HCT116 (cell line): ENCODE data around the gene TMEM178B. TPM values are rescaled to one million over a fixed set of nuclear protein-coding genes. Genes with fewer than 3 reads are reported as not detected.

Experiments
- ATAC-seq: fragments of 200-7000 bp; cut with Tn5 transposase; 2 replicates; pipeline ENCODE4 v1.9.1; 2020; ENCODE audit warnings: mild to moderate bottlenecking, moderate library complexity
- BruUV-seq: library from RNA; stranded (reverse); fragments of 400-500 nt; replicated peaks from 2 replicates; lab custom pipeline; 2021; lab: Mats Ljungman, UMichigan
- CTCF ChIA-PET: fragments of 300-600 bp; sonication (Branson Sonifier 250); formaldehyde crosslinking; loops from one replicate; lab custom pipeline; 2021; ENCODE audit warnings: antibody characterized with exemption; lab: Charles Lee
- POLR2A ChIA-PET: fragments of 300-600, 350-600 bp; sonication (Branson Sonifier 250); formaldehyde crosslinking; loops from one replicate; lab custom pipeline; 2021; ENCODE audit warnings: antibody characterized with exemption; lab: Charles Lee
- RAD21 ChIA-PET, 2 experiments: fragments of 300-600 bp; sonication (Branson Sonifier 250); formaldehyde crosslinking; loops; one replicate each; lab custom pipeline; 2023; ENCODE audit warnings: low total read pairs in 2 of 2; ENCODE audit not compliant: uncharacterized antibody in 2 of 2, unreplicated experiment in 2 of 2, low non-redundant PET in 1 of 2; lab: Charles Lee
- DNase-seq: peaks from one replicate; pipeline ENCODE4 v3.0.0-alpha.2; 2010; ENCODE audit warnings: low read depth, low spot score
- H2AFZ ChIP-seq: fragments of 200-600 bp; shearing (Covaris generic), sonication (generic); 2 replicates; pipeline ENCODE4 v1.6.1; 2017; ENCODE audit warnings: low read depth, mixed run types, mixed read lengths, antibody characterized with exemption, low read length; ENCODE audit not compliant: poor library complexity, severe bottlenecking
- H3K27ac ChIP-seq: 2 replicates; pipeline ENCODE4 v1.5.1; 2012; ENCODE audit warnings: low read depth, low read length
- H3K27me3 ChIP-seq: fragments of 200-600 bp; sonication (generic); 2 replicates; pipeline ENCODE4 v1.6.1; 2016; ENCODE audit warnings: mixed run types, low read length, mixed read lengths; ENCODE audit not compliant: insufficient read depth
- H3K36me3 ChIP-seq, 2 experiments: fragments of 200-500 bp in 1 of 2; fragments of 200-600 bp in 1 of 2; sonication (Bioruptor generic) in 1 of 2; sonication (generic) in 1 of 2; 2 replicates each; pipeline versions ENCODE4 v1.5.1 to v1.6.1; 2014 to 2016; ENCODE audit warnings: low read length in 2 of 2, inconsistent platforms in 1 of 2, mixed read lengths in 1 of 2, mixed run types in 1 of 2; ENCODE audit not compliant: insufficient read depth in 2 of 2, control insufficient read depth in 1 of 2
- H3K4me1 ChIP-seq, 2 experiments: fragments of 200-600 bp in 1 of 2; sonication (generic) in 1 of 2; 2 replicates each; pipeline versions ENCODE4 v1.5.1 to v1.6.1; 2012 to 2017; ENCODE audit warnings: low read length in 2 of 2, inconsistent platforms in 1 of 2, mild to moderate bottlenecking in 1 of 2, mixed read lengths in 1 of 2, mixed run types in 1 of 2, moderate library complexity in 1 of 2; ENCODE audit not compliant: insufficient read depth in 2 of 2, control insufficient read depth in 1 of 2
- H3K4me2 ChIP-seq: fragments of 200-600 bp; sonication (generic); 2 replicates; pipeline ENCODE4 v1.6.1; 2017; ENCODE audit warnings: mixed run types, low read length, mixed read lengths
- H3K4me3 ChIP-seq, 2 experiments: fragments of 200-600 bp in 1 of 2; sonication (generic) in 1 of 2; replicated peaks in 1 of 2; 2 replicates each; pipeline ENCODE4 v1.5.1; 2011 to 2016; ENCODE audit warnings: low read length in 2 of 2, control low read depth in 1 of 2, low read depth in 1 of 2, mild to moderate bottlenecking in 1 of 2, mixed read lengths in 1 of 2, mixed run types in 1 of 2
- H3K79me2 ChIP-seq: fragments of 200-600 bp; sonication (generic); 2 replicates; pipeline ENCODE4 v1.6.1; 2017; ENCODE audit warnings: mild to moderate bottlenecking, mixed run types, low read length, moderate library complexity, mixed read lengths; ENCODE audit not compliant: insufficient read depth
- H3K9ac ChIP-seq: fragments of 200-600 bp; sonication (generic); 2 replicates; pipeline ENCODE4 v1.6.1; 2016; ENCODE audit warnings: low read length, mixed read lengths
- H3K9me2 ChIP-seq: fragments of 200-600 bp; sonication (generic), shearing (Covaris generic); 2 replicates; pipeline ENCODE4 v1.6.1; 2017; ENCODE audit warnings: mixed run types, mild to moderate bottlenecking, moderate library complexity; ENCODE audit not compliant: insufficient read depth
- H3K9me3 ChIP-seq, 2 experiments: fragments of 200-500 bp in 1 of 2; fragments of 200-600 bp in 1 of 2; sonication (Bioruptor generic) in 1 of 2; sonication (generic) in 1 of 2; 2 replicates each; pipeline ENCODE4 v1.6.1; 2014 to 2017; ENCODE audit warnings: low read length in 2 of 2, mixed read lengths in 2 of 2, inconsistent platforms in 1 of 2, low read depth in 1 of 2, mild to moderate bottlenecking in 1 of 2, mixed run types in 1 of 2, moderate library complexity in 1 of 2; ENCODE audit not compliant: control insufficient read depth in 1 of 2, insufficient read depth in 1 of 2
- H4K20me1 ChIP-seq: fragments of 200-600 bp; sonication (generic), shearing (Covaris generic); 2 replicates; pipeline ENCODE4 v1.6.1; 2017; ENCODE audit warnings: mixed run types, mild to moderate bottlenecking, moderate library complexity; ENCODE audit not compliant: insufficient read depth
- CBX3 ChIP-seq: IDR thresholded peaks from 2 replicates; pipeline ENCODE4 v1.6.1; 2012; ENCODE audit warnings: low read depth
- EGR1 ChIP-seq: IDR thresholded peaks from 2 replicates; pipeline ENCODE4 v1.6.1; 2012; ENCODE audit warnings: low read depth
- ELF1 ChIP-seq: IDR thresholded peaks from 2 replicates; pipeline ENCODE4 v1.6.1; 2012; ENCODE audit warnings: low read depth, borderline replicate concordance
- EZH2 ChIP-seq: fragments of 200-600 bp; sonication (generic); IDR thresholded peaks from 2 replicates; pipeline ENCODE4 v1.6.1; 2017; ENCODE audit warnings: antibody characterized with exemption, mixed run types
- FOSL1 ChIP-seq: IDR thresholded peaks from 2 replicates; pipeline ENCODE4 v1.6.1; 2012; ENCODE audit warnings: low read depth
- POLR2A ChIP-seq: IDR thresholded peaks from 2 replicates; pipeline ENCODE4 v1.7.0; 2011; ENCODE audit warnings: borderline replicate concordance; ENCODE audit not compliant: insufficient read depth, insufficient read length; ENCODE audit errors: extremely low read depth
- SP1 ChIP-seq: IDR thresholded peaks from 2 replicates; pipeline ENCODE4 v1.6.1; 2012; ENCODE audit warnings: low read depth
- SRF ChIP-seq: IDR thresholded peaks from 2 replicates; pipeline ENCODE4 v1.6.1; 2012; ENCODE audit warnings: low read depth
- ZBTB33 ChIP-seq: IDR thresholded peaks from 2 replicates; pipeline ENCODE4 v1.6.1; 2011; ENCODE audit warnings: mild to moderate bottlenecking, low read length, moderate library complexity; ENCODE audit not compliant: insufficient replicate concordance; ENCODE audit errors: extremely low read depth
- ZFX ChIP-seq: fragments of 450-650 bp; IDR thresholded peaks from 2 replicates; pipeline ENCODE4 v1.6.1; 2017
- ZNF274 ChIP-seq: fragments of 200-500 bp; sonication (Bioruptor generic); IDR thresholded peaks from 2 replicates; pipeline ENCODE4 v1.6.1; 2014; ENCODE audit warnings: mild to moderate bottlenecking, low read depth, low read length, inconsistent platforms
- intact Hi-C: fragments of 100-400 bp; cut with micrococcal nuclease; formaldehyde crosslinking; loops from 2 replicates; pipeline ENCODE4 v1.10.0; 2022
- total RNA-seq: library from RNA; stranded (reverse); gene quantifications from one replicate; pipeline ENCODE4 v1.2.1, GENCODE V29; 2021; ENCODE audit not compliant: unreplicated experiment
- TF ChIP-seq, protein P1 (sequence below): IDR thresholded peaks from 2 replicates; pipeline ENCODE4 v1.6.1; 2012; ENCODE audit warnings: low read depth

The TMEM178B gene
- total RNA-seq, 1 experiment from 2014 or later, result 0.02 TPM

- no peak for TF ChIP-seq ZBTB33
- TF ChIP-seq FOSL1, result no peak
- no peak for TF ChIP-seq ZNF274
- TF ChIP-seq, protein P1, sequence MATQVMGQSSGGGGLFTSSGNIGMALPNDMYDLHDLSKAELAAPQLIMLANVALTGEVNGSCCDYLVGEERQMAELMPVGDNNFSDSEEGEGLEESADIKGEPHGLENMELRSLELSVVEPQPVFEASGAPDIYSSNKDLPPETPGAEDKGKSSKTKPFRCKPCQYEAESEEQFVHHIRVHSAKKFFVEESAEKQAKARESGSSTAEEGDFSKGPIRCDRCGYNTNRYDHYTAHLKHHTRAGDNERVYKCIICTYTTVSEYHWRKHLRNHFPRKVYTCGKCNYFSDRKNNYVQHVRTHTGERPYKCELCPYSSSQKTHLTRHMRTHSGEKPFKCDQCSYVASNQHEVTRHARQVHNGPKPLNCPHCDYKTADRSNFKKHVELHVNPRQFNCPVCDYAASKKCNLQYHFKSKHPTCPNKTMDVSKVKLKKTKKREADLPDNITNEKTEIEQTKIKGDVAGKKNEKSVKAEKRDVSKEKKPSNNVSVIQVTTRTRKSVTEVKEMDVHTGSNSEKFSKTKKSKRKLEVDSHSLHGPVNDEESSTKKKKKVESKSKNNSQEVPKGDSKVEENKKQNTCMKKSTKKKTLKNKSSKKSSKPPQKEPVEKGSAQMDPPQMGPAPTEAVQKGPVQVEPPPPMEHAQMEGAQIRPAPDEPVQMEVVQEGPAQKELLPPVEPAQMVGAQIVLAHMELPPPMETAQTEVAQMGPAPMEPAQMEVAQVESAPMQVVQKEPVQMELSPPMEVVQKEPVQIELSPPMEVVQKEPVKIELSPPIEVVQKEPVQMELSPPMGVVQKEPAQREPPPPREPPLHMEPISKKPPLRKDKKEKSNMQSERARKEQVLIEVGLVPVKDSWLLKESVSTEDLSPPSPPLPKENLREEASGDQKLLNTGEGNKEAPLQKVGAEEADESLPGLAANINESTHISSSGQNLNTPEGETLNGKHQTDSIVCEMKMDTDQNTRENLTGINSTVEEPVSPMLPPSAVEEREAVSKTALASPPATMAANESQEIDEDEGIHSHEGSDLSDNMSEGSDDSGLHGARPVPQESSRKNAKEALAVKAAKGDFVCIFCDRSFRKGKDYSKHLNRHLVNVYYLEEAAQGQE, result no peak
- TF ChIP-seq ELF1, result no peak
- TF ChIP-seq POLR2A, result no peak
- no peak for TF ChIP-seq SP1
- TF ChIP-seq EGR1, result no peak
- TF ChIP-seq SRF, result no peak
- TF ChIP-seq EZH2, result no peak
Measured at GRCh38 chr7:141433698-141434097, 359.8 kb downstream of the TMEM178B start (continued).

DNA sequence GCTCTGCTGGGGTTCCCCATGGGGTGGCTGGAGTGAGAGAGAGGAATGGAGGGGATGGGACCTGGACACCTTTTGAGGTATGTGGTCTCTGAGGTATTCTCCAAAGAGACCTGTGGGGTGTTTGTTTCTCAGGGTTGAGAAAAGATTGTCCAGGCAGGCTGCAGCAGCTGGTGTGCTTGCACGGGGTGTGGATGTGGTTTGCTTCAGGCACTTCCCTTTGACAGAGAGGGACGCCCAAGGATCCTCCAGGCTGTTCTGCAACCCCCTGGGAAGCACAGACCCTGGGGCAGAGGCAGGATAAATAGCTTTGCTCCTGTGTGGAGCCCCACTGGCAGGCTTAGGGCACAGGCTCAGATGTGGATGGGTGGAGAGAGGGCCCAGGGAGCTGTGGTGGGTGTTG, 362.3 kb downstream of the TMEM178B start:
- Histone ChIP-seq H3K79me2 (no peaks in the 10 kb centered on the region), H3K9me2 (no peaks in the 10 kb centered on the region), H4K20me1 (no peaks in the 10 kb centered on the region), H3K27ac (no peak overlapping the region), H3K4me3 (no peak overlapping the region), H3K27me3 (peaks cover 47% of the 10 kb centered on the region), H3K4me1 (no peaks in the 10 kb centered on the region), H3K36me3 (no peaks in the 10 kb centered on the region), H3K9ac (no peak overlapping the region), H3K9me3 (no peaks in the 10 kb centered on the region), H2AFZ (no peak overlapping the region), H3K4me2 (no peak overlapping the region)
- ChIA-PET CTCF (no interaction called here), POLR2A (no interaction called here), RAD21 (no interaction called here)
- intact Hi-C loops, result no loop called here
- ATAC-seq (no peak), DNase-seq (no peak)
- no TSS peak for BruUV-seq
- no peak for TF ChIP-seq EGR1
- no peak for TF ChIP-seq SRF
- TF ChIP-seq FOSL1, result no peak
- no peak for TF ChIP-seq ELF1
- no peak for TF ChIP-seq CBX3
- no peak for TF ChIP-seq ZBTB33
- no peak for TF ChIP-seq ZFX
- TF ChIP-seq, all 23 proteins: peak for 0
